ENCODE data around the gene CD86. TPM values are rescaled to one million over a fixed set of nuclear protein-coding genes. Genes with fewer than 3 reads are reported as not detected.

The CD86 gene
- total and polyA plus RNA-seq, 4 donors = 1.7 to 4.0 (median 2.6) TPM

DNA sequence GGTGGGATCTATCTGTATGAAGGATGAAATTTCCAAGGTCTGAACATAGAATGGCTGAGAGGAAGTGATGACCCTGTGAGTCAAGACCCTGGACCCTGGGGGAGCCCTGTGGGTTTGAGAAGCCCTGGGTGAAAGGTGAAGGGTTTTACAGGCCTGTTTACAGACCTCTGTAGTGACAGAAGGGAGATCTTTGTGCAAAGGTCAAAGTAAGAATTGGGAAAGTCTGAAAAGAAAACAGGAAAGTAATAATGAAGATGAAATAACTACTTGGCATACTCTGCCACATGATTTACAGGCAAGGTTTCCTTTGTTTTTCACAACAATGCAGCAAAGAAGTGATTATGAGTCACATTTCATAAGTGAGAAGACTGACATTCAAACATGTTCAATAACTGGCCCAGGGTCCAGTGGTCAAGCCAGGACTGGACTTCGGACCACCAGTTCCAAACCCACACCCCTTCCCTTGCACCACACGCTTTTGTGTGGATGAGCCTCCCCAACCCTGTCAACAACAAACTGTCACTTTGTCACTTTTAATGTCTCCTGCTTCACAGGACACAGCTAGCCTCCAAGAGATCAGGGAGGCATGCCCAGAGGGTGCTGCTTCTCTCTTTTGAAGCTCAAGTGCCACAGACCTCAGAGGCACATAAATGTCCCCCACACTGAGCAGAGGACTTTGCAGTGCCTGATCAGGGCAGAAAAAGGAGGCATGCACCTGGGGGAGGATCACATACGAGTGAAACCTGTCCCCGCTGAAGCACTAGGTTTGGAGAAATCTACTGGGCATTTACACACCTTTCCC is 21.5 kb downstream of the CD86 start:
- no peak for DNase-seq (ENCODE audit: low spot score)
- H3K27ac ChIP-seq (ENCODE audit: low read depth in 1 of 2, low read length in 2 of 2) = no peak overlapping the region
- H3K27me3 ChIP-seq (ENCODE audit: control insufficient read depth in 4 of 4, insufficient read depth in 4 of 4, low read length in 3 of 4) = no peaks in the 10 kb centered on the region
- TF ChIP-seq TAF1 (conservative IDR thresholded peaks at IDR 0.05) (no peak), NR2F2 (IDR thresholded peaks at IDR 0.05) (no peak), JUND (IDR thresholded peaks at IDR 0.05) (no peak), RAD21 (IDR thresholded peaks at IDR 0.05) (no peak), RXRA (IDR thresholded peaks at IDR 0.05) (peak; percentile 20 to 40), FOXA2 (IDR thresholded peaks at IDR 0.05) (no peak), SP1 (IDR thresholded peaks at IDR 0.05) (peak; percentile 59), HNF4A (conservative IDR thresholded peaks at IDR 0.05) (peak; percentile 84 to 97), GABPA (IDR thresholded peaks at IDR 0.05 in 1 of 2, conservative IDR thresholded peaks at IDR 0.05 in 1 of 2) (no peak), HNF4G (IDR thresholded peaks at IDR 0.05) (peak; percentile 40), ZBTB33 (IDR thresholded peaks at IDR 0.05) (no peak), YY1 (IDR thresholded peaks at IDR 0.05) (no peak), EGR1 (IDR thresholded peaks at IDR 0.05; ENCODE audit: low read depth in 2 of 2) (no peak), FOXA1 (IDR thresholded peaks at IDR 0.05) (no peak), REST (IDR thresholded peaks at IDR 0.05) (no peak)
- TF ChIP-seq, protein P1, sequence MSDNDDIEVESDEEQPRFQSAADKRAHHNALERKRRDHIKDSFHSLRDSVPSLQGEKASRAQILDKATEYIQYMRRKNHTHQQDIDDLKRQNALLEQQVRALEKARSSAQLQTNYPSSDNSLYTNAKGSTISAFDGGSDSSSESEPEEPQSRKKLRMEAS (IDR thresholded peaks at IDR 0.05) = no peak
- TF ChIP-seq, protein P2, sequence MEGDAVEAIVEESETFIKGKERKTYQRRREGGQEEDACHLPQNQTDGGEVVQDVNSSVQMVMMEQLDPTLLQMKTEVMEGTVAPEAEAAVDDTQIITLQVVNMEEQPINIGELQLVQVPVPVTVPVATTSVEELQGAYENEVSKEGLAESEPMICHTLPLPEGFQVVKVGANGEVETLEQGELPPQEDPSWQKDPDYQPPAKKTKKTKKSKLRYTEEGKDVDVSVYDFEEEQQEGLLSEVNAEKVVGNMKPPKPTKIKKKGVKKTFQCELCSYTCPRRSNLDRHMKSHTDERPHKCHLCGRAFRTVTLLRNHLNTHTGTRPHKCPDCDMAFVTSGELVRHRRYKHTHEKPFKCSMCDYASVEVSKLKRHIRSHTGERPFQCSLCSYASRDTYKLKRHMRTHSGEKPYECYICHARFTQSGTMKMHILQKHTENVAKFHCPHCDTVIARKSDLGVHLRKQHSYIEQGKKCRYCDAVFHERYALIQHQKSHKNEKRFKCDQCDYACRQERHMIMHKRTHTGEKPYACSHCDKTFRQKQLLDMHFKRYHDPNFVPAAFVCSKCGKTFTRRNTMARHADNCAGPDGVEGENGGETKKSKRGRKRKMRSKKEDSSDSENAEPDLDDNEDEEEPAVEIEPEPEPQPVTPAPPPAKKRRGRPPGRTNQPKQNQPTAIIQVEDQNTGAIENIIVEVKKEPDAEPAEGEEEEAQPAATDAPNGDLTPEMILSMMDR (IDR thresholded peaks at IDR 0.05; ENCODE audit: low read depth, low read length, missing input control) = no peak
- TF ChIP-seq, protein P3, sequence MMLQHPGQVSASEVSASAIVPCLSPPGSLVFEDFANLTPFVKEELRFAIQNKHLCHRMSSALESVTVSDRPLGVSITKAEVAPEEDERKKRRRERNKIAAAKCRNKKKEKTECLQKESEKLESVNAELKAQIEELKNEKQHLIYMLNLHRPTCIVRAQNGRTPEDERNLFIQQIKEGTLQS (IDR thresholded peaks at IDR 0.05) = no peak
- no peaks in the 10 kb centered on the region for H3K9me3 ChIP-seq (ENCODE audit: control insufficient read depth in 4 of 4, low read length in 3 of 4)
- 62% methylated on average over 4 of the region's 4 CpGs for WGBS
- H3K4me3 ChIP-seq (ENCODE audit: low read depth in 1 of 3, low read length in 3 of 3) = no peak overlapping the region
- peaks cover 0 to 12% (median 4%) of the 10 kb centered on the region in 4 donors for H3K4me1 ChIP-seq (ENCODE audit: control insufficient read depth in 4 of 4, insufficient read depth in 4 of 4, low read length in 3 of 4)
- no peaks in the 10 kb centered on the region for H3K36me3 ChIP-seq (ENCODE audit: control insufficient read depth in 4 of 4, insufficient read depth in 3 of 4, low read depth in 1 of 4, low read length in 3 of 4)
- no peak overlapping the region for H3K9ac ChIP-seq (ENCODE audit: low read depth in 1 of 2, low read length in 2 of 2)

All from liver (tissue), 9 donors.